ENCODE measurements around the gene TTLL7. TPM values are rescaled to one million over a fixed set of nuclear protein-coding genes. Genes with fewer than 3 reads are reported as not detected.

TTLL7 gene
- total and polyA plus RNA-seq, 12 donors: 0.06 to 7.6 (median 2.6) TPM

DNA sequence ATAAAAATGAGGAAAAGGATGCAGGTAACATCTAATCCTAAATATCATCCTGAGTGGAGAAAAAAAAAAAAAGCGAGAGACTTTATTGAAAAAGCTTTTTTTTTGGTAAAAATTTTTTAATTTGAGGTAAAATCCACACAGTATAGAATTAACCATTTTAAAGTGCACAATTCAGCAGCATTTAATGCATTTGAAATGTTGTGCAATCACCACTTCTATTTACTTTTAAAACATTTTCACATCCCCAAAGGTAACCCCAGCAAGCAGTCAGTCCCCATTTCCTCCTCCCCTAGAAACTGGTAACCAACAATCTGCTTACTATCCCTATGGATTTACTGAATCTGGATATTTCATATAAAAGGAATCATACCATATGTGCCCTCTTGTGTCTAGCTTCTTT, 166.7 kb downstream of the TTLL7 start:
- no peak for TF ChIP-seq POLR2A (IDR thresholded peaks at IDR 0.05)
- TF ChIP-seq, protein P1, sequence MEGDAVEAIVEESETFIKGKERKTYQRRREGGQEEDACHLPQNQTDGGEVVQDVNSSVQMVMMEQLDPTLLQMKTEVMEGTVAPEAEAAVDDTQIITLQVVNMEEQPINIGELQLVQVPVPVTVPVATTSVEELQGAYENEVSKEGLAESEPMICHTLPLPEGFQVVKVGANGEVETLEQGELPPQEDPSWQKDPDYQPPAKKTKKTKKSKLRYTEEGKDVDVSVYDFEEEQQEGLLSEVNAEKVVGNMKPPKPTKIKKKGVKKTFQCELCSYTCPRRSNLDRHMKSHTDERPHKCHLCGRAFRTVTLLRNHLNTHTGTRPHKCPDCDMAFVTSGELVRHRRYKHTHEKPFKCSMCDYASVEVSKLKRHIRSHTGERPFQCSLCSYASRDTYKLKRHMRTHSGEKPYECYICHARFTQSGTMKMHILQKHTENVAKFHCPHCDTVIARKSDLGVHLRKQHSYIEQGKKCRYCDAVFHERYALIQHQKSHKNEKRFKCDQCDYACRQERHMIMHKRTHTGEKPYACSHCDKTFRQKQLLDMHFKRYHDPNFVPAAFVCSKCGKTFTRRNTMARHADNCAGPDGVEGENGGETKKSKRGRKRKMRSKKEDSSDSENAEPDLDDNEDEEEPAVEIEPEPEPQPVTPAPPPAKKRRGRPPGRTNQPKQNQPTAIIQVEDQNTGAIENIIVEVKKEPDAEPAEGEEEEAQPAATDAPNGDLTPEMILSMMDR (IDR thresholded peaks at IDR 0.05): no peak
- WGBS, 4 donors: 93 to 100% (median 97%) methylated on average over 1 of the region's 1 CpG
- intact Hi-C loops (cut with DNase I): no loop called here

DNA sequence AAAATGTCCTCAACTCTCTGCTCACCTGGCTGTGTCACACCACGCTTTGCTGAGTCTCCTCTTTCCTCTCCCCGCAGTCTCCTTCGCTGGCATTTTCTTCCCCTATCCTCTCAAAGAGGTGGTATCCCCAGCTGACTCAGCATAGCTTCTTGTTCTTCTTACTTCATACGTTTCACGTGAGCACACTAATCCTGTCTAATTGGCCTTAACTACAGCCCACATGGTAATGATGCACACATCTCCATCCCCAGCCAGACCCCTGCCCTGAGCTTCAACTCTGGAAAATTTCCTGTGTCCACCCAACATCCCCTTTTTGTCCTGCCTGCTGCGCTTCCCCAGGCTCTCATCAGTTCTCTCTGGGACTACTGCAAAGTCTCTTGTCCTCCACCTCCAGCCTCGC, 169.8 kb downstream of the TTLL7 start:
- Histone ChIP-seq H3K36me3 (replicated peaks in 1 of 2) (no peaks in the 10 kb centered on the region), H3K27me3 (no peaks in the 10 kb centered on the region), H3K4me3 (no peak overlapping the region), H3K4me1 (replicated peaks in 1 of 2) (no peaks in the 10 kb centered on the region), H3K9me3 (replicated peaks in 1 of 3) (no peaks in the 10 kb centered on the region), H3K27ac (no peak overlapping the region)
- TF ChIP-seq, protein P1 (IDR thresholded peaks at IDR 0.05): no peak
- WGBS, 4 donors: 74 to 92% (median 88%) methylated on average over 7 of the region's 7 CpGs
- DNase-seq: no peak
- intact Hi-C loops (cut with DNase I): no loop called here

More for the DNA sequence above, 166.7 kb downstream of the TTLL7 start:
- Histone ChIP-seq H3K27me3 (no peaks in the 10 kb centered on the region), H3K9me3 (replicated peaks in 1 of 3) (no peaks in the 10 kb centered on the region), H3K36me3 (replicated peaks in 1 of 2) (no peaks in the 10 kb centered on the region), H3K27ac (no peak overlapping the region), H3K4me1 (replicated peaks in 1 of 2) (no peaks in the 10 kb centered on the region), H3K4me3 (no peak overlapping the region)
- DNase-seq: no peak

DNA sequence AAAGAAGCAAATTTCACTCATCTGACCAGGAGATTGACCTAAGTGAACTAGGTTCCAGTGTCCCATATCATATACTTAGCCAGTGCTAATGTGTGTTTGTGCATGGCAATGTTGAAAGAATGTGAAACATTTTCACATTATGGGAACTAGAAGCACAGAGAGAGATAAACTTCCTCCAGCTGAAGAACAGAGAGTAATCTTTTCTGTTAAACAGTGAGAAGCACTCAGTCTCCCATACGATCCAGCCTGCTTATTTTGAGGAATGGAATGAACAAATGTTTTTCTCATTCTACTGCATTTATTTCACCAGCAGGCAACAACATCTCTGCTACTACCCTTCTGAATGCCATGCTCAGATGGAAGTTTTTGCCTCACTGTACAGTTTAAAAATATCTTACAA, 170.5 kb downstream of the TTLL7 start:
- no peaks in the 10 kb centered on the region for H3K4me1 ChIP-seq (replicated peaks in 1 of 2)
- TF ChIP-seq, protein P1 (IDR thresholded peaks at IDR 0.05): no peak
- TF ChIP-seq POLR2A (IDR thresholded peaks at IDR 0.05): no peak
- H3K4me3 ChIP-seq: no peak overlapping the region
- 71 to 86% (median 82%) methylated on average over 1 of the region's 1 CpG for WGBS, 4 donors
- no peaks in the 10 kb centered on the region for H3K9me3 ChIP-seq (replicated peaks in 1 of 3)
- intact Hi-C loops (cut with DNase I): no loop called here
- H3K27ac ChIP-seq: no peak overlapping the region
- no peaks in the 10 kb centered on the region for H3K27me3 ChIP-seq
- no peak for DNase-seq
- H3K36me3 ChIP-seq (replicated peaks in 1 of 2): no peaks in the 10 kb centered on the region

DNA sequence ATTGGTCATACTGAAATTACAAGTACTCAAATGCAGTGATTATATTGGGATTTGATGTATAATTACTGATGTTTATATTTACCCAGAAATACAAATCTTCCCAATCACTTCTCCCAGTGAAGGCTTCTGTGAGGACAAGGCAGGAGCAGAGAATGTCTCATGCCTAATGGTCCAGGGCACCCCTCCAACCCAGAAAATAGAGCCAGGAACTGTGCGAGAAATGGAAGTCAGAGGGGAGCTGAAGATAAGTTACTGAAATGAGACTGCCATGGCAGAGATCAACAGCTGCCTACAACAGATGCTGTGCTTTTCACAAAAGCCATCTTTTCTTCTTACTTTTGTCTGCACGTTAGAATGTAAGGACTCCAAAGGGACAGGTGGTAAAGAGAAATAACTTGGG, 171.2 kb downstream of the TTLL7 start:
- Histone ChIP-seq H3K9me3 (replicated peaks in 1 of 3) (no peaks in the 10 kb centered on the region), H3K36me3 (replicated peaks in 1 of 2) (no peaks in the 10 kb centered on the region), H3K27me3 (no peaks in the 10 kb centered on the region), H3K4me1 (replicated peaks in 1 of 2) (no peaks in the 10 kb centered on the region), H3K27ac (no peak overlapping the region), H3K4me3 (no peak overlapping the region)
- 87 to 92% (median 90%) methylated on average over 2 of the region's 2 CpGs for WGBS, 4 donors
- DNase-seq: no peak
- intact Hi-C loops (cut with DNase I): no loop called here
- TF ChIP-seq POLR2A (IDR thresholded peaks at IDR 0.05): no peak
- TF ChIP-seq, protein P1 (IDR thresholded peaks at IDR 0.05): no peak
